Hematopoietic multipotent progenitor cell treated with erythropoietin and hydrocortisone succinate and interleukin-3 and kit ligand, for 15 days (in vitro differentiated cells): Measurements from ENCODE around the gene EREG.

ENCODE experiments used
- DNase-seq: peaks from one replicate; pipeline ENCODE4 v3.0.0-alpha.2; 2015; ENCODE audit warnings: low spot score

EREG gene

DNA sequence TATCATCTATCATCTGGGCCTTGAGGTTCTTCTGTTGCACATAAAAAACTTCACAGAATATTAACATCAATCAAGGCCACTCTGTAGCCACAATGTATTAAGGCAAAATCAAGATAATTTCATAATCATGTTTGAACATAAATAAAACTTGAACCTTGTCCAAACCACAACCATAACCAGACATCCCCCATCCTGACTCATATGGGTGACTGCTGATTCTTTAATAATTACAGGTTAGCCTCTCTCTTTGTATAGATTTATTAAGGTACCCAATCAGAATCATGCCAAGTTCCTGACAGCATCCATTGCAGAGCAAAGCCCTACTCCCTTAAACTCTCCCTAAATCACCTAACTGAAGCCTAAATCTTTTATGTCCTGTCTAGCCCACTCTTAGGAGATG is 63.3 kb downstream of the EREG start:
- DNase-seq, result no peak

DNA sequence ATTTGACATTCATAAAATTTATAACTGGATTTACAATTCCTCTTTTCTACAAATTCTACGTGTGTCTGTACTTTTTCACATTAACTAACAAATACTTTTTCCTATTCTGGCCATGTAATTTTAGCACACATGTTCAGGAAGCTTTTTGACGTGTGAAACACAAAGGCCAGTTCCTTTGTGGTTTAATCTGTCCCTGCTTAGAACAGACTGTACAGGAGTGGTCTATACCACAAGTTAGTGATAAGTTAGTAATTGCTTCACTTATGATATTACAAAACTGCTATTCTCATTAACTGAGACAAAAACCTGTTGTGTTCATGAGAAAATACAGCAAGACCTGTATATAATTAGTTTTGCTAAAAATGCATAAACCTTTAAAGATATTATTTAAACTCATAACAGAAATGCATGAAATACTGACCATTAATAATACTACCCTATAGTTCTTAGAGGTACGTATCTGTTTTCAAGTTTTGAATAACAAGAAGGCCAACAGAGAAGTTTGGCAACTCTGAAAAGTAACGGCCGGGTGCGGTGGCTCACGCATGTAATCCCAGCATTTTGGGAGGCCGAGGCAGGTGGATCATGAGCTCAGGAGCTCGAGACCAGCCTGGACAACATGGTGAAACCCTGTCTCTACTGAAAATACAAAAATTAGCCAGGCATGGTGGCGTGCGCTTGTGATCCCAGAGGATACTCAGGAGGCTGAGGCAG is 66.3 kb downstream of the EREG start:
- no peak for DNase-seq

DNA sequence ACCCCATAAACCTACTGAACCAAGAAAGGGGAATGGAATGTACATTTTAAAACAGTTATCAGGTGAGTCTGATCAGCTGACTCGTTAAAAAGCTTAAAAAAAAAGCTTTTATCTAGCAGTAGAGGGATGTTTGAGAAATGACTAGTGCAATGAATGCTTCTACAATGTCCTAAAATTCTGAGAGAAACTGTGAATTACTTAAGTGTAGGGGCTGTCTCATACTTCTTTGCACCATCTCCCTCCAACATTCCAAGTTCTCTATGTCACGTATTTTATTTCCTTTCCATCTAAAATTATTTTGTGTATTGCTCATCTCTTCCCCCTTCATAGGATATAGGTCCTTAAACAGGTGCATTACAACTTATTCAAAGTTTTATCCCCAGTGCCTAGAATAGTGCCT is 68.1 kb downstream of the EREG start:
- no peak for DNase-seq

DNA sequence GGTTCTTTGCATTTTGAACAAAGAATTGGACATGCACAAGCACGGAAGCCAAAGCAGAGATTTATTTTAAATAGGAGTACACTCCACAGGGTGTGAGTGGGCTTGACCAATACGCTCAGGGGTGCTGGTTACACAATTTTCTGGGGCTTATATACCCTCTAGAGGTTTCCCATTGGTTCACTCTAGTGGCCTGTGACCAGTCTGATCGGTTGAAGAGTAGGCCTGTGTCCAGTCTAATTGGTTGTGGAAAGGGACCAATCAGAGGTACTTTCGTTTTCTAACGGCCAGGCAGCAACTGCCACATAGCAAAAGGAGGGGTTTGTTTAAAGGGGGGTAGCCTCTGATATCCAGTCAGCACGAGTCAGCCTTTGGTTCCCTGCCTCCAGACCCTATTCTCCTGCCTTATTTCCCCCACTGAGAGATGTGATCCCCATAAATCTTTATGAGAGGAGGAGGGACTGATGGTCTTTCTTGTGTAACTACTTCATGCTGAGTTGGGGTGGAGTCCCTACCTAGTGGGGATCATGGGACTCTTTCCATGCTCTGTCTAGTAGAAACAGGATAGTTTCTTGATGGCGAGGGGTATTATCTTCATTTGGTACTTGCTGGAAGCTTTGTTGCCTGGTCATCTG is 68.7 kb downstream of the EREG start:
- no peak for DNase-seq

DNA sequence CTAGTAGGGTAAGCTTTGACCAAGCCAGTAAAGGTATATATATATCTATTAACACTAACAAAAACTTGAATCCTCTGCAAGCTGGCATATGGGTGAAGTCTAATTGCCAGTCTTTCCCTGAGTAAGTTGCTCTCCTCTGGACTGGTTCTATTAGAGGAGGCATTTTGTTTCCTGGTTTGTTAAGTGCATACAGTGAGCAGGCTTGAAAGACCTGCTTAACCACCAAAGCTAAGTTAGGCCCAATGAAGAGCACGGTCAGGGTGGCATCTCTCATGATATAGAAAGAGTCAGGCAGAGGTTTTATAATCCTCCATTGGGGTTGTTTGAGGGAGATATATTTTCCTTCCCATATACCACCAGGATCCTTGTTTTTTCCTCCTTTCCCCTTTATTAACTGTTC is 70.4 kb downstream of the EREG start:
- no peak for DNase-seq

DNA sequence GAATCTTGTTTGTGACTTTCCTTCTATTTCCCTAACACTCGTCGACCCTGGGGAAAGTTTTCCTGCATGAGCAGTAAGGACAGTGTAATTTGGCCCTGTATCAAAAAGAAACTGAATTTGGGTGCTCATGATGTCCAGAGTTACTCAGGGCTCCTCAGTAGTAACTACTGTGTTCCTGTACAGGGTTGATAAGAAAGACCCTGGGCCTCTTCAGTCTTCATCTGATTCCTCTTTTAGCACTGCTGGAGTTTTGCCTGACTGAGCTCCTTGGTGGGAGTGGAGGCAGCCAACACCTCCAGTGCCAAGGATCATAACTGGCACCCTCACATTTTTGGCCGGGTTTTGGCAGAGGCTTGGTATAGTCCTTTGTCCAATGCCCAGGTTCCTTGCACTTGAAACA is 72.9 kb downstream of the EREG start:
- DNase-seq, result no peak
